ENCODE data around the gene HOXA3. TPM values are rescaled to one million over a fixed set of nuclear protein-coding genes. Genes with fewer than 3 reads are reported as not detected.

The HOXA3 gene
- total RNA-seq, 1 experiment from 2014 or later, result 30.2 TPM

GRCh38 chr7:27193335-27194001 is 41.1 kb upstream of the HOXA3 start:
- in situ Hi-C loops (cut with HindIII; ENCODE audit: low pct_unique_long_range_greater_than_20kb, low sequenced_read_pairs) (no loop called here), intact Hi-C loops (cut with micrococcal nuclease; ENCODE audit: unreplicated experiment) (no loop called here)
- ATAC-seq (no peak), DNase-seq (ENCODE audit: low read depth, low spot score) (no peak)
- TF ChIP-seq REST (IDR thresholded peaks at IDR 0.05; ENCODE audit: insufficient read depth in 1 of 2, low read depth in 2 of 2, low read length in 1 of 2), result no peak
- TF ChIP-seq TCF7L2 (IDR thresholded peaks at IDR 0.05; ENCODE audit: low read depth, low read length), result no peak
- TF ChIP-seq POLR2AphosphoS5 (IDR thresholded peaks at IDR 0.05; ENCODE audit: low read depth, low read length), result no peak
- TF ChIP-seq, protein P1, sequence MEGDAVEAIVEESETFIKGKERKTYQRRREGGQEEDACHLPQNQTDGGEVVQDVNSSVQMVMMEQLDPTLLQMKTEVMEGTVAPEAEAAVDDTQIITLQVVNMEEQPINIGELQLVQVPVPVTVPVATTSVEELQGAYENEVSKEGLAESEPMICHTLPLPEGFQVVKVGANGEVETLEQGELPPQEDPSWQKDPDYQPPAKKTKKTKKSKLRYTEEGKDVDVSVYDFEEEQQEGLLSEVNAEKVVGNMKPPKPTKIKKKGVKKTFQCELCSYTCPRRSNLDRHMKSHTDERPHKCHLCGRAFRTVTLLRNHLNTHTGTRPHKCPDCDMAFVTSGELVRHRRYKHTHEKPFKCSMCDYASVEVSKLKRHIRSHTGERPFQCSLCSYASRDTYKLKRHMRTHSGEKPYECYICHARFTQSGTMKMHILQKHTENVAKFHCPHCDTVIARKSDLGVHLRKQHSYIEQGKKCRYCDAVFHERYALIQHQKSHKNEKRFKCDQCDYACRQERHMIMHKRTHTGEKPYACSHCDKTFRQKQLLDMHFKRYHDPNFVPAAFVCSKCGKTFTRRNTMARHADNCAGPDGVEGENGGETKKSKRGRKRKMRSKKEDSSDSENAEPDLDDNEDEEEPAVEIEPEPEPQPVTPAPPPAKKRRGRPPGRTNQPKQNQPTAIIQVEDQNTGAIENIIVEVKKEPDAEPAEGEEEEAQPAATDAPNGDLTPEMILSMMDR (IDR thresholded peaks at IDR 0.05), result no peak
- no peak for TF ChIP-seq SIN3A (IDR thresholded peaks at IDR 0.05; ENCODE audit: borderline replicate concordance, insufficient read depth, low read depth, low read length)
- BruUV-seq (replicated peaks), result no TSS peak
- Histone ChIP-seq H3K9me3 (ENCODE audit: control insufficient read depth, insufficient read depth, low read depth, low read length) (no peaks in the 10 kb centered on the region), H3K36me3 (ENCODE audit: control insufficient read depth, insufficient read depth, low read length) (no peaks in the 10 kb centered on the region), H3K4me3 (ENCODE audit: low read depth in 2 of 2, low read length in 2 of 2) (no peak overlapping the region), H3K27me3 (ENCODE audit: control insufficient read depth, insufficient read depth, low read length) (no peaks in the 10 kb centered on the region; the same call in 1 of the 2 replicates), H3K27ac (ENCODE audit: low read length) (no peak overlapping the region), H3K4me1 (ENCODE audit: control insufficient read depth, insufficient read depth, low read length) (peaks cover 4% of the 10 kb centered on the region; the same call in 1 of the 2 replicates)
- ChIA-PET POLR2A (no interaction called here), CTCF (no interaction called here)

- DNase-seq (ENCODE audit: low read depth, low spot score) (no peak), ATAC-seq (no peak)
- POLR2A ChIA-PET, result interaction anchor here (0.7 kb wide), 1 partner anchor 185 kb away, joined by 6 read pairs; no protein-coding TSS in a partner anchor
- Histone ChIP-seq H3K9me3 (ENCODE audit: control insufficient read depth, insufficient read depth, low read depth, low read length) (no peaks in the 10 kb centered on the region), H3K27ac (ENCODE audit: low read length) (no peak overlapping the region), H3K36me3 (ENCODE audit: control insufficient read depth, insufficient read depth, low read length) (no peaks in the 10 kb centered on the region), H3K4me3 (ENCODE audit: low read depth in 2 of 2, low read length in 2 of 2) (no peak overlapping the region; a peak in 1 of 4 replicates), H3K4me1 (ENCODE audit: control insufficient read depth, insufficient read depth, low read length) (peaks cover 4% of the 10 kb centered on the region; the same call in 1 of the 2 replicates), H3K27me3 (ENCODE audit: control insufficient read depth, insufficient read depth, low read length) (no peaks in the 10 kb centered on the region; the same call in 1 of the 2 replicates)
- CTCF ChIA-PET, result no interaction called here
- in situ Hi-C loops (cut with HindIII; ENCODE audit: low pct_unique_long_range_greater_than_20kb, low sequenced_read_pairs) (no loop called here), intact Hi-C loops (cut with micrococcal nuclease; ENCODE audit: unreplicated experiment) (no loop called here)
- TF ChIP-seq SIN3A (IDR thresholded peaks at IDR 0.05; ENCODE audit: borderline replicate concordance, insufficient read depth, low read depth, low read length) (no peak), REST (IDR thresholded peaks at IDR 0.05; ENCODE audit: insufficient read depth in 1 of 2, low read depth in 2 of 2, low read length in 1 of 2) (no peak), TCF7L2 (IDR thresholded peaks at IDR 0.05; ENCODE audit: low read depth, low read length) (no peak), POLR2AphosphoS5 (IDR thresholded peaks at IDR 0.05; ENCODE audit: low read depth, low read length) (no peak)
- TF ChIP-seq, protein P1 (IDR thresholded peaks at IDR 0.05), result no peak
- no TSS peak for BruUV-seq (replicated peaks)
Measured at GRCh38 chr7:27192546-27193334, 40.4 kb upstream of the HOXA3 start.
